GM19023 (cell line): Measurements from ENCODE around the gene HDDC2.

ENCODE experiments used
- ATAC-seq: cut with Tn5 transposase; IDR thresholded peaks from one replicate; pipeline ENCODE4 v1.9.1; 2021; ENCODE audit warnings: mild to moderate bottlenecking, moderate library complexity; ENCODE audit not compliant: unreplicated experiment

Gene HDDC2

DNA sequence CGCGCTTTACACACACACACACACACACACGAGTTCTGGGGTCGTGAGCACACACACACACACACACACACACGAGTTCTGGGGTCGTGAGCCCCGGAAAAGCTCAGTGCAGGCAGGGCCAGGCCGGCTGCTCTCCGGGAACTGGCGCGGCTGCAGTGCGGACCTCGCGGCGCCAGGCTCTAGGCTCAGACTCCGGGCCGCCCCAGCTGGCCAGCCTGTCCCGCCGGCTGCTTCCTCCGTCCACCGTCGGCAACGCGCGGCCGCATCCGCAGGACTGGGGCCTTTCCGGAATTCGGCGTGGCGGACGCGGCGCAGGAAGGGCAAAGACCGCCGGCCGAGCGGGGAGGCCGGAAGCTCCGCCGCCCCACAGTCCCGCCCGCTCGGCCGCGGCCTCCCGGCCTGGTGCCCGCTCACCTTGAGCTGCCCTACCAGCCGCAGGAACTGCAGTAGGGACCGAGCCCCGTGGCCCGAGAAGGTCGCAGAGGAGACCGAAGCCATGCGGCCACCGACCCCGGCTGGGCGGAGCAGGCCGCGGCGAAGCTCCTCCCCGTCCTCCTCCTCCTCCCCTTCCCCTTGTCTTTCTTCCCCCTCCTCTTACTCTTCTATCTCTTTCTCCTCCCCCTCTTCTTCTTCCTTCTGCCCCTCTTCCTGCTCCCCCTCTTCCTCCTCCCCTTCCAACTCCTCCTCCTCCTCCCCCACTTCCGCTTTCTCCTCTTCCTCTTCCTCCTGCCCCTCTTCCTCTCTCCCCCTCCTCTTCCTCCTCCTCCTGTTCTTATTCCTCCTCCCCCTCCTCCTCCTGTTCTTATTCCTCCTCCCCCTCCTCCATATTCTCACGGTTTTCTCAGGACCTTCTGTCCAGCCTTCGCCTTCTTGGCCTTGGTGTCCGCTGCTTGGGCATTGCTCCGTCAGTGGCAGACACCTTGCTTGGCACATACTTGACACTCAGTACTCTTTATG, at the start of gene HDDC2:
Gene HDDC2, minus strand, starts transcription at position 533 of the 957 bp plus-strand sequence. Its CDS starts 35 bp downstream, at position 498.
- ATAC-seq: peak; percentile 91

- ATAC-seq: peak; percentile 74
Measured at GRCh38 chr6:125346926-125347563, 45.3 kb upstream of the HDDC2 start.

DNA sequence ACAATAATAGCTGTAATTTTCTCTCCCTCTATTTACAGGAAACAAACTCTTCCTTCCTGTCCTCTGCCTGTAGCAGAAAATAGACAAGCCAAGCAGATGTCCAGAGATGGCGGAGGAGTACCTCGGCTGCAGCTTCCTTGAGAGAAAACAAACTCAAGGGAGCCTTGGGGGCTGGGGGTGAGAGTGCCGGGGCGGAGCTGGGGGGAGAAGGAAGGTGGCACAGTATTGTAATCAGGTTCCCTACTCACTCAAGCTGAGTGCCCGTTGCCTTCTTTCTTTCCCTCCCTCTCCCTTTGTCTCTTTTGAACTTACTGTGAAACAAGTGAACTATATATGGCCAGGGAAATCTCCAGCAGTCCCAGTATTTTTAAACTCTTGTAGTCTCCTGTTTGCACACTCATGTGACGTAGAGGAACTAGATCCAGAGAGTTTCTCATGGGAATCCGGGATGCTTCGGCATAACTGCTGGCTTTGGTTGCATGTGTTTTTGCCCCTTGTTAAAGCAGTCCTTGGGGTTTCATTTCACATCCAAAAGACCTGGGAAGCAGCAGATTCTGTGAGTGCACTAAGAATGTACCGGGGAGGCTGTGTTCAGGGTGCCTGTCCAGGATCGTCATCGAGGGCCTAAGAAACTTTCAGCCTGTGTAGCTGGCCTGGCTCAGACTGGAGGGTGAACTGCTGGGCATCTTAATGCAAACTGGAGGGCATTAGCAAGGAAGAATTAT, 44.6 kb upstream of the HDDC2 start:
- peak; percentile 67 for ATAC-seq

DNA sequence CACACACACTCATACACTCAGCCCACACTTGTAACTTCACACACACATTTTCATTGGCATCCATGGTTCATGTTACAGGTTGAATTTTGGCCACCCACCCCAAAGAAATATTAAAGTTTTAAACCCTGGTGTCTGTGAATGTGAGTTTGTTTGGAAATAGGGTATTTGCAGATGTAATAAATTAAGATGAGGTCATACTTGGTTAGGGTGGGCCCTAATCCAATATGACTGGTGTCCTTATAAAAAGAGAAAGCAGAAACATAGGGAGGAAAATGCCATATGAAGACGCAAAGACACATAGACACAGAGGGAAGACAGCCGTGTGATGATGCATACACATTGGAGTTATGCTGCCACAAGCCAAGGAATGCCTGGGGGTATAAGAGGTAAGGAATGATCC, 39.7 kb upstream of the HDDC2 start:
- no peak for ATAC-seq

- ATAC-seq: no peak
Measured at GRCh38 chr6:125340991-125341390, 39.2 kb upstream of the HDDC2 start.

DNA sequence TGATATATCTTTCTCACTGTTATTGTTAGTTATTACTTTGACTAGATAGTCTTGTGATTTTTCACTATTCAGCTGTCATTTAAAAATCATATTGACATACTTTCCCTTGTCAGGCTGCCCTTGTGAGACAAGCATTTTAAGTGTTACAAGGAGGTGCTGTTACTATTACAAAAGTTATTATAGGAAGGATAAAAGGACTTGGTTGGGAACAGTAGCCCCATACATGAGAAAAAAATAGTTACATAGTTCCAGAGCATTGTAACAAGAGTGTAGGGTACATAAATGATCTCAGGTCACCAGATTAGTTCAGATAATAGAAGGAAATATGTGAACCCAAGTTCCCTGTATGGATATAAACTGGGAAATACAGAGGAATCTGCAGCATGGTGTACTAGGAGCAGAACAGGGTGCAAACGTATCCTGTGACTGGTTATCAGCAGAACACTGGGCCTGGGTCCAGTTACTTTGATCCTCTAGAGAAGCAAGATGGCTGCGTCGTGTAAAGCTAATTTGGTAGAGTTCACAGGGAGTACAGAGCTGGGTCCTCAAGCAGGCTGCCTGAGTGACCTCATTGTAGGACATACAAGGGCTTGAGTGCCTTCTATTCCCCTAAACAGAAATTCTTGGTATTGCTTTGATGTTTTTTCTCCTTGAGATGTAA, 38.5 kb upstream of the HDDC2 start:
- ATAC-seq: no peak

DNA sequence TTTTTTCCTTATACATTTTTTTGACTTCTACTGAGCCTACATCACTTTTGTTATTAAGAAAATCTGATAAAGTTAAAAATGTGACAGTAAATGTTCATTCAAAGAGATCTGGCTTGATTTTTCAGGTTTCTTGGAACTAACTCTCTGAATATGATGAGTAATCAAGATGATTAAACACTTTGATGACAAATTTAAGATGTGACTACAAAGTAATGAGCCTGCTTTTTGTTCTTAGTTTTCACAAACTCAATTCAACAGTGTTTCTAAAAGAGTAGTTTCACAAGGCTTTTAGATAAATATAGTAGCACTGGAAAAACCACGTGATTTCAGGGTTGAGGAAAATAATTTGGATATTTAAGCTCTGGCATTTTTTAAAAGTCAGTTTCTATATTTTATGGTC, 37.9 kb upstream of the HDDC2 start:
- ATAC-seq: no peak

DNA sequence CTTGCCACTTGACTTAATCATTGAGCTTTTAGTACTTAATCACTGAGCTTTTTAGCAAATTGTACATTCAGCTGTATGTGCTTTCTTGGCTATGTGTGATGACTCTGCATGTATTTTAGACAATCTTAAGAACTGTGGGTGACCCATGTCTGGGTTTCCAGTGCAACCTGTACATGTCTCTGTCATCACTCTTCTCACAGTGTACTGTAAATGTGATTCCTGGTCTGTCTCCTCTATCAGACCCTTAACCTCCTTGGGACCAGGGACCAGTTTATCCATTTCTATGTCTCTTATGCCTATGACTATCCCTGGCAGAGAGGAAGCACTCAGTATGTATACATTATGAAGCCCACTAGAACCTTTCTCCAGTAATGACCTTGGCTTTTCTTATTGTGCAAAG, 36.6 kb upstream of the HDDC2 start:
- no peak for ATAC-seq

- ATAC-seq: no peak
Measured at GRCh38 chr6:125337706-125338105, 35.9 kb upstream of the HDDC2 start.

- ATAC-seq: no peak
Measured at GRCh38 chr6:125332664-125333063, 30.9 kb upstream of the HDDC2 start.

- ATAC-seq: no peak
Measured at GRCh38 chr6:125325586-125325985, 23.8 kb upstream of the HDDC2 start.

DNA sequence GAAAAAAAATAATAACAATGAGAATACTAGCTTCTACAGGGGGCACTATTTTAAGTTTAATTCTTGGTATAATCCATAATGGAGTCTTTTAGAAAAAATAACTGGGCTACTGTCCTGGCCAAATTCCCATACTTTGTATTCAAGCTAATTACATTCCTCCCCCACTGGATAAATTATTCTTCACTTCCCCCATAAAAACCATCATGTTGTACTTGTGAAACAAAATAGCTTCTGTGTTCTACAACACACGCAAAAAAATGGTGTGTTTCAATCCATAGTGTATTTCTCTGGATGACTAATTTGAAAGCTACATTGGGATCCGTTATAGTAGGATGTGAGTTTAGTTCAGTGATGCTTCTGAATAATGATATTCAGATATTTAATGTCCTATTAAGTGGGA, 21.6 kb upstream of the HDDC2 start:
- ATAC-seq: no peak

DNA sequence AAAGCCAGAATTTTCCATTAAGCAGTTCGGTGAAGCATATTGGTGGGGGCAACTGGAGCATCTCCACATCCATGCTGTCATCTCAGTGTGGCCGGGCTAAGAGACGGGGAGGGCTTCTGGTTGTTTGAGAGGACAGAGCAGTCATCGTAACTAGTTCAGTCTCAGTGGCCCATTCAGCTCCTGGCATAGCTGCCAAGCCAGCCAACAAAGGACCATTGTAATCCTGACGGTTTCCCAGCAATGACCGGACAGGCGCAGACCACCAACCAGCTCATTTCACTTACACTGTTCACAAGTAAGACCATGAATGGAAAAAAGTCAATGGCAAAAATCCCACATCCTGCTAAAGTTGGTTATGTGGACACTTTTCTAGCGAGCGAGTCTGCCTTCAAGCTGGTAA, 14.9 kb upstream of the HDDC2 start:
- ATAC-seq: no peak

- ATAC-seq: no peak
Measured at GRCh38 chr6:125315548-125315947, 13.8 kb upstream of the HDDC2 start.

- peak; percentile 93 for ATAC-seq
Measured at GRCh38 chr6:125314009-125314581, 12.3 kb upstream of the HDDC2 start.

GRCh38 chr6:125312950-125313349, 11.2 kb upstream of the HDDC2 start:
- no peak for ATAC-seq

DNA sequence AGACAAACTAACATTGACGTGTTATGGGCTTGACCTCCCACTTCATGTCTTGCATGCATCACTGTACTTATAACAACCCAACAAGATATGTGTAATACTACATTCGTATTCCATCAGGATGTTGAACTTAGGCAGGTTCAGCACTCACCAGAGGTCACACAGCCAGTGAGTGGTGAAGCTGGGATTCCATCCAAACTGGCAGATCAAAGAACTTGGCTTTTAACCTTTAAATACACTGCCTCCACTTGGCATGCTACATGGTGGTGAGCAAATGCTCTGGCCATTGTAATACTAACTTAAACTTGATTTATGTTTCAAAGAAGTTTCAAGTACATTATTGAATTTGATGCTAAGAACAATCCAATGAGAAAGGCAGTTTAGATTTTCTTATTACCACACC, 10.7 kb upstream of the HDDC2 start:
- no peak for ATAC-seq

DNA sequence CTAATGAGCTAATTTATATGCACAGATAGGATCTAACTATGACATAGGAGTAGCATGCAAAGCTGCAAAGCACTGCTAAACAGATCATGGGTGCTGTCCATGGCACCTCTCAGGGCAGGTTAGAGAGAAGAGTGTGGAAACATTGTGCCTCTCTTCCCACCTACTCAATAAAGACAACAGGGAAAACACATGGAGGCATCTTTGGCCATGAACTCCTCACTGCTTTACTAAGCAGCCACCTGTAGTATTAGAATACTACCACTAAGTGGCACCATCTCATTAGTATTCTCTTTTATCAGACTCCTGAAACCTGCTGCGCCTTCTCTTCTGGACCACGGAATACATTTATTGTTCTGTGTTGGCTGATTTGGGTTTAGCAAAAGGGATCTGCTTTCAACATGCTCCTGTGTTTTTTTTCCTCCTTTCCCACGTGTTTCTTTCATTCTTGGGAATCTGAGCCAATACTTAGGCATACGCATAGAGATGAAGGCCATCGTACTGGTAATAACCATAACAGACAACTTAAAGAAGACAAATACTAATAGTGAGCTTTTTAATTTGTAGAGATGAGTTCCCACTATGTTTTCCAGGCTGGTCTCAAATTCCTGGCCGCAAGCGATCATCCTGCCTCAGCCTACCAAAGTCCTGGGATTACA, 9.4 kb upstream of the HDDC2 start:
- ATAC-seq: peak; percentile 78

- no peak for ATAC-seq
Measured at GRCh38 chr6:125307964-125308615, 6.3 kb upstream of the HDDC2 start.
